K562 (cell line): ENCODE data around the gene CDK11A. TPM values are rescaled to one million over a fixed set of nuclear protein-coding genes. Genes with fewer than 3 reads are reported as not detected.

ENCODE experiments used
- ARID2 ChIP-seq: fragments of 450-650 bp; IDR thresholded peaks from 2 replicates; pipeline ENCODE4 v1.6.1; 2017; ENCODE audit warnings: antibody characterized with exemption, mild to moderate bottlenecking
- CBX3 ChIP-seq, 2 experiments: IDR thresholded peaks; 1 replicate in 1 of 2; 2 replicates in 1 of 2; pipeline ENCODE4 v1.6.1; 2012; ENCODE audit warnings: inconsistent platforms in 2 of 2, low read length in 2 of 2, borderline replicate concordance in 1 of 2, control low read depth in 1 of 2
- HLTF ChIP-seq: fragments of 450-650 bp; IDR thresholded peaks from 2 replicates; pipeline ENCODE4 v1.6.1; 2016
- MBD1 ChIP-seq: fragments of 250-450 bp; sonication (Bioruptor Pico); IDR thresholded peaks from 2 replicates; pipeline ENCODE4 v1.8.0; 2022; ENCODE audit warnings: inconsistent platforms
- MITF ChIP-seq: IDR thresholded peaks from 2 replicates; pipeline ENCODE4 v1.6.1; 2014; ENCODE audit warnings: antibody characterized with exemption
- NFYB ChIP-seq: IDR thresholded peaks from 2 replicates; pipeline ENCODE4 v1.6.1; 2011; ENCODE audit warnings: mild to moderate bottlenecking, moderate library complexity; ENCODE audit not compliant: insufficient read length; ENCODE audit errors: extremely low read depth
- RBM25 ChIP-seq: fragments of 200-400 bp; formaldehyde crosslinking; IDR thresholded peaks from 2 replicates; pipeline ENCODE4 v1.6.1; 2018; ENCODE audit warnings: low read length, low read depth, moderate library complexity; ENCODE audit not compliant: severe bottlenecking
- TRIM24 ChIP-seq, 2 experiments: fragments of 450-650 bp; IDR thresholded peaks; 2 replicates each; pipeline ENCODE4 v1.6.1; 2016
- ZBTB26 ChIP-seq: fragments of 450-650 bp; formaldehyde crosslinking; IDR thresholded peaks from 2 replicates; pipeline ENCODE4 v1.4.0; 2022; ENCODE audit warnings: missing genetic modification characterization
- ZBTB40 ChIP-seq, 2 experiments: fragments of 450-650 bp in 1 of 2; sonication (generic) in 1 of 2; formaldehyde crosslinking in 1 of 2; IDR thresholded peaks; 2 replicates each; pipeline versions ENCODE4 v1.7.1 to v1.9.0; 2016 to 2022; ENCODE audit warnings: inconsistent platforms in 1 of 2, mild to moderate bottlenecking in 1 of 2, missing genetic modification reagents in 1 of 2
- ZNF121 ChIP-seq: sonication (generic); formaldehyde crosslinking; conservative IDR thresholded peaks from 2 replicates; pipeline ENCODE4 v1.8.0; 2022; ENCODE audit warnings: missing genetic modification reagents
- ZNF280A ChIP-seq: fragments of 450-650 bp; IDR thresholded peaks from 2 replicates; pipeline ENCODE4 v1.6.1; 2018; ENCODE audit warnings: mild to moderate bottlenecking, low read depth; ENCODE audit not compliant: partially characterized antibody
- polyA plus RNA-seq, 8 experiments: library from polyadenylated mRNA; depleted of rRNA in 4 of 8; stranded (reverse) in 5 of 8; unstranded in 3 of 8; fragments of >200 nt; fragmentation: Nextera tagmentation in 2 of 8; fragmentation: Illumina TruSeq in 1 of 8; extraction: Ambion mirVana in 2 of 8; extraction: Trizol in 1 of 8; gene quantifications; 2 replicates each; pipeline versions ENCODE4 v1.2.1 to v1.2.3, GENCODE V29; 2011 to 2014; ENCODE audit warnings: inconsistent platforms in 1 of 8, missing spikeins in 1 of 8
- total RNA-seq, 7 experiments: library from RNA; depleted of rRNA in 6 of 7; stranded (reverse); fragments of >200 nt in 6 of 7; fragmentation: Illumina TruSeq in 2 of 7; extraction: Trizol in 2 of 7; gene quantifications; 2 replicates each; pipeline versions ENCODE4 v1.2.1 to v1.2.3, GENCODE V29; 2011 to 2021; ENCODE audit warnings: low replicate concordance in 1 of 7

CDK11A gene
- total and polyA plus RNA-seq, 9 of the 15 experiments (the other 6 are each of a cell fraction or from before 2014, with no cell fraction given): 4.5 to 71.0 (median 43.9) TPM

- TF ChIP-seq ZBTB26 (CRISPR knock-in tag) (no peak), NFYB (no peak), ZNF121 (CRISPR knock-in tag) (no peak), ZBTB40 (IDR thresholded peaks at IDR 0.05) (no peak), ZBTB40 (CRISPR knock-in tag; IDR thresholded peaks at IDR 0.05) (no peak), ZNF280A (peak; percentile 46), ARID2 (no peak), MBD1 (CRISPR knock-in tag) (no peak), TRIM24 (IDR thresholded peaks at IDR 0.05) (peak in 1 of 2 experiments; percentile 13; a peak in 1 of 4 replicates), HLTF (no peak), CBX3 (IDR thresholded peaks at IDR 0.05; ENCODE audit: borderline replicate concordance in 1 of 2, low read length in 2 of 2) (peak in 1 of 2 experiments; percentile 67; a peak in 1 of 3 replicates), RBM25 (peak; percentile 37), MITF (no peak)
Observed at GRCh38 chr1:1770102-1770501, 45.9 kb upstream of the CDK11A start (continued).
